IPS-11a (cell line): Measurements from ENCODE around the gene ABCA4.

Experiments used
- H3K4me3 ChIP-seq: one replicate; pipeline ENCODE4 v1.5.1; 2013; ENCODE audit warnings: low read depth, low read length, control low read depth

Gene ABCA4

GRCh38 chr1:93988634-93989350 lies 132.2 kb downstream of the ABCA4 start:
- H3K4me3 ChIP-seq, result no peak overlapping the region

- no peak overlapping the region for H3K4me3 ChIP-seq
Observed at GRCh38 chr1:93981274-93981667, 139.7 kb downstream of the ABCA4 start.

GRCh38 chr1:93980320-93981273 lies 140.4 kb downstream of the ABCA4 start:
- H3K4me3 ChIP-seq, result no peak overlapping the region

- H3K4me3 ChIP-seq, result no peak overlapping the region
Observed at GRCh38 chr1:93979718-93980319, 141.1 kb downstream of the ABCA4 start.

- H3K4me3 ChIP-seq, result no peak overlapping the region
Observed at GRCh38 chr1:93979040-93979717, 141.8 kb downstream of the ABCA4 start.

GRCh38 chr1:93977598-93977945 lies 143.4 kb downstream of the ABCA4 start:
- H3K4me3 ChIP-seq, result no peak overlapping the region

- H3K4me3 ChIP-seq, result no peak overlapping the region
Observed at GRCh38 chr1:93976711-93977597, 144.0 kb downstream of the ABCA4 start.

- no peak overlapping the region for H3K4me3 ChIP-seq
Observed at GRCh38 chr1:93976291-93976690, 144.7 kb downstream of the ABCA4 start.

- H3K4me3 ChIP-seq, result no peak overlapping the region
Observed at GRCh38 chr1:93972341-93972740, 148.6 kb downstream of the ABCA4 start.

GRCh38 chr1:93969887-93970286 lies 151.1 kb downstream of the ABCA4 start:
- H3K4me3 ChIP-seq, result no peak overlapping the region

GRCh38 chr1:93969371-93969770 lies 151.6 kb downstream of the ABCA4 start:
- H3K4me3 ChIP-seq, result no peak overlapping the region

GRCh38 chr1:93967306-93967705 lies 153.6 kb downstream of the ABCA4 start:
- H3K4me3 ChIP-seq, result no peak overlapping the region

- H3K4me3 ChIP-seq, result no peak overlapping the region
Observed at GRCh38 chr1:93965888-93966287, 155.1 kb downstream of the ABCA4 start.

- H3K4me3 ChIP-seq, result no peak overlapping the region
Observed at GRCh38 chr1:93965256-93965655, 155.7 kb downstream of the ABCA4 start.

- no peak overlapping the region for H3K4me3 ChIP-seq
Observed at GRCh38 chr1:93964777-93965200, 156.2 kb downstream of the ABCA4 start.

- no peak overlapping the region for H3K4me3 ChIP-seq
Observed at GRCh38 chr1:93964096-93964776, 156.7 kb downstream of the ABCA4 start.

- H3K4me3 ChIP-seq, result no peak overlapping the region
Observed at GRCh38 chr1:93963585-93963984, 157.4 kb downstream of the ABCA4 start.

- no peak overlapping the region for H3K4me3 ChIP-seq
Observed at GRCh38 chr1:93961906-93962305, 159.0 kb downstream of the ABCA4 start.

- no peak overlapping the region for H3K4me3 ChIP-seq
Observed at GRCh38 chr1:93961443-93961842, 159.5 kb downstream of the ABCA4 start.
